NCI-H128 (cell line): ENCODE results near the gene PARP4.
"Not testable (repeated sequence)": the region's sequence is repeated elsewhere in the genome, so short reads cannot be mapped to it uniquely, and the experiment has no call there.

Source experiments
- DNase-seq: peaks from one replicate; lab custom pipeline; 2025; ENCODE audit not compliant: unreplicated experiment; lab: John Stamatoyannopoulos, UW

Gene PARP4

GRCh38 chr13:24454056-24454455 lies 58.5 kb downstream of the PARP4 start:
- DNase-seq: no peak

DNA sequence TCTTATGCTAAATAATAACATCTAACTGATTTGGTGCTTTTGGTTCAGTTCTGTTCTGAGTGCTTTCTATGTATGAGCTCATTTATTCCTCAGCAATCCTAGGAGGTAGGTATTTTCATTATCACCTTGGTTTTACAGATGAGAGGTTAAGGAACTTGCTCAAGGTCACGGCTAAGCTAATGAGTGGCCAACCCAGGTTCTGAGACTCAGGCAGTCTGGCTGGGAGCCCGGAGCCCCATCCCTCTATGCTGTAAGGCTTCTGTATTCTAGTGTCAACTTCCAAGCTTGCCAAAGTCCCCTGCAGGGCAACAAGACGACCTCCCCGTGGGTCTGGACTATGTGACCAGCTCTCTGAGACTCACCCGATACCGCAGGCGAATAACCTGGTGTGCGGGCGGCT lies 60.5 kb downstream of the PARP4 start:
- DNase-seq: no peak

- no peak for DNase-seq
Measured at GRCh38 chr13:24450530-24450929, 62.0 kb downstream of the PARP4 start.

DNA sequence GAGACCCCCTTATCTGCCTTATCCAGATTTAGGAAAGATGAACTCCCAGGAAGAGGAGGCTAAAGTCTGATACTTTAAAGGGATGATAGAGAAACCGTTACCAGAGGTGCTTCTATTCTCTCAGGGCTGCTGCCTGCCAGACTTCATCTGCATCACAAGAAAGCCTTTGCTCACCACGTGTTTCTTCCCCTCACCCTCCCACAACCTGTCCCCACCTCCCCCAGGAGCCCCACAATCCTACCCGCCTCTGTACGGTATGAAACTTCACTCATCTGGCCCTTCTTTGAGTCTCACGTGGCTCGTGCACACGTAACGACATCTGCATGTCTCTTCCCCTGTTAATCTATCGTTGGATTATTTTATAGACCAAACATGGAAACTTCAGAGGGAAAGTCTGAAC lies 67.7 kb downstream of the PARP4 start:
- not testable (repeated sequence) for DNase-seq

DNA sequence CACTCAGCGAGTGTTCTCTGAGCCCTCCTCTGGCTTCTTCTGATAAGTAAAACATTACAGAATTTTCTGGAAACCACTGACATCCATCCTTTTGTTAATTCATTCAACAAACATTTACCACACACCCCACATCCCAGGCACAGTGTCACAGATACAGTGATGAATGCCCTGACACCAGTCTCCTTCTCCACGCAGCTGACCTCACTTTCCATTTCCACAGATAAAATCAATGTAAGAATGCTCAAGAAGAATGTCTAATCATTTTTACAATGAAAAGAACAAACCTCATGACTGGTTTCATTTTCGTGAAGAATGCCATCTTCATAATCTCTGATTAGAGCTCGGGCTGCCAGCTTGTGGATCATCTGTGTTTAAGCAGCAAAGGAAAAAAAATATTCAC lies 69.2 kb downstream of the PARP4 start:
- DNase-seq: no peak

DNA sequence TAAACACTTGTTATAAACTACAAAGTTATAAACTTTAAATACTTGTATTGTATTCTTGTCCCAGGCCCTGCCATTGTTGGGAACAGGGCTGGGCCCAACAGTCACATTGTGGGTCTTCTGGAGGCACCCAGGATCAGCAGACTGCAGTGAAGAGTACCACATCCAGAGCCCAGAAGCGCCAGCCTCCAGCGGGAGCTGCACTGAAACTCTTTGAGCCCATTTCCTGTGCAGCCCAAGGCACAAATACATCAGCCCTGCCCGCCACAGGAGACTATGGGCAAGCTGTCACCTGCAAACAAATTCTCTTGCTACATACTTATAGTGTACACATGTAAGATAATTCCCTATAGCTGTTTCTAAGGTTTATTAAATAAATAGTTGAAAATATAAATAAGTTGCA lies 86.5 kb downstream of the PARP4 start:
- not testable (repeated sequence) for DNase-seq

DNA sequence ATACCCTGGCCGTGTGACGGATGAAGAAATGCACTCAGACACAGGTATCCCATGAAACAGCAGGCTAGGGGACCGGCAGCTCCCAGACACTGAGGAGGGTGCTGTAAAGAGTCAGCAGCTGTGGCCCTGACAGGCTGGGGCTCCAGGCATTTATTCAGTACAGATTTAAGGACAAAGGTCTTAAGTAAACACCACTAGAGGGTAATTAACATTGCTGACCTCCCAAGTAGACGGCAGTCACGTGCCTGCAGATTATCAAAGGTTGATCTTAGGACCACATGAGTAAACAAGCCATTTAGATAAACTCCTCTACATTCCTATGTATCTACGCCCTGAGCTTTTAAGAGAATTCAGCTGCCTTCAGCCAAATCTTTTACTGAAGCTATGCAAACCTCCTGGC lies 92.9 kb downstream of the PARP4 start:
- DNase-seq: not testable (repeated sequence)

GRCh38 chr13:24407844-24408243 lies 104.7 kb downstream of the PARP4 start:
- DNase-seq: no peak

GRCh38 chr13:24406524-24406923 lies 106.1 kb downstream of the PARP4 start:
- DNase-seq: no peak

DNA sequence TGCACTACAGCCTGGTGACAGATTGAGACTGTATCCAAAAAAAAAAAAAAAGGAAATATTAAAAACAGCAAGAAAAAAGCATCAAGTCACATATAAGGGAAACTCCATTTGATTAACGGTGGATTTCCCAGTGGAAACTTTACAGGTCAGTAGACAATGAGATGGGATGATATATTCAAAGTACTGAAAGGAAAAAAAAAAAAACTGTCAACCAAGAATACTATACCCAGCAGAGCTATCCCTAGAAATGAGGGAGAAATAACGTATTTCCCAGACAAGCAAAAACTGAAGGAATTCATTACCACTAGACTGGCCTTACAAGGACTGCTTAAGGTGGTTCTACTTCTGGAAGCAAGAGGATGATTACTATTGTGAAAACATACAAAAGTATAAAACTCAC lies 115.8 kb downstream of the PARP4 start:
- DNase-seq: no peak

GRCh38 chr13:24392972-24393371 lies 119.6 kb downstream of the PARP4 start:
- no peak for DNase-seq

DNA sequence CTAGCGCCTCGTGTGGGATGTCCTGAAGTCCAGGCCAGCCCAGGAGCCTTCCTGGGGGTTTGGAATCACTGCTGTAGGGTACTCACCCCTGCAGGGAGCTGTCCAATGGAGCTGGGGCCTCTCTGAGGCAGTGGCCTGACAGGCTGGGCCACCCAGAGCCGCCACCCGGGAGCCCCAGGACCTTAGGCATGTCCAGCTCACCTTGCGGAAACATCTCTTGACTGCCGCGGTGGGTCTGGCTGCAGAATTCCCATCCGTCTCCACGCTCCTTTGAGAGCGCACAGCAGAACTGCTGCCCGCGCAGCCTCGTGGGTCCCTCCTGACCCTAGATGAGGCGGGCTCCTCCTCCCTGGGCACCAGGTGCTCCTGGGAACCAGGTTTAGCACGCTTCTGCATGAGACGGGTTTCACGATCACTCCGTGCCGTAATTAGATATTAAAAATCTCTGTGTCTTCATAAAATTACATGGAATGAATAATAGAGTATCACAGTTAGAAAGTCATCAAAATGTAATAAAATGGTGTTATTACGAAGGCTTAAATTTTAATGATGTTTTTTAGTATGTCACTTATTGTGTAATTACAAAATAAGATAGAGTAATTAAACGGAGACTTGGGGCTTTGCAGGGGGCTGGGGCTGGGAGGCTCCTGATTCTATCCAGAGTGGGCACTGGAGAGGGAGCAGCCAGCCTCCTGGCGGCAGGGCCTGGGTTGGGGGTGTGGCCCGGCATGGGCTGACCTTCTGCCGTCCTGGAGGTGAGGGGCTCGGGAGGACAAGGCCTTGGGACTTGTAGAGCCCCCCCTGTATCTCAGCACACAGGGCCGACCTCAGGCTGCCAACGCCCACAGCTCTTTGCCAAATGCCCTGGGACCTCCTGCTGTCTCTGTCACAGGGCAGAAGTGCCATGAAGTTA lies 120.6 kb downstream of the PARP4 start:
- not testable (repeated sequence) for DNase-seq

DNA sequence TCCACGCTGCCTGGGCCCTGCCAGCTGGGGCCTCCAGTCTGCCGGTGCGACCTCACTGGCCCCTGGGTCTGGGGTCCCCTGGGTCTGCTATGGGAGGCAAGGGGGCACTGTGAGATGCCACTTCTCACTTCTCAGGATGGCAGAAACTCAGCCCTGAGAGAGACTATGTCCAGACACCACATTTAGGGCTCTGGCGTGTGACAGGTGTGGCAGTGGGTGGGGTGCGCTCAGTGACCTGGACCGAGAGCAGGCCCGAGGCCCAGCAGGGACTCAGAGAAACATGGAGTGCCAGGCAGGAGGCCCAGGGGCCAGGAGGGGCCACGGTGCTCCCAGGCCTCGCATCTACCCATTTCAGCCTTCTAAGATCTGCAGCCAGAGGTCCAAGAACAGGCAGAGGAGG lies 121.8 kb downstream of the PARP4 start:
- DNase-seq: not testable (repeated sequence)

DNA sequence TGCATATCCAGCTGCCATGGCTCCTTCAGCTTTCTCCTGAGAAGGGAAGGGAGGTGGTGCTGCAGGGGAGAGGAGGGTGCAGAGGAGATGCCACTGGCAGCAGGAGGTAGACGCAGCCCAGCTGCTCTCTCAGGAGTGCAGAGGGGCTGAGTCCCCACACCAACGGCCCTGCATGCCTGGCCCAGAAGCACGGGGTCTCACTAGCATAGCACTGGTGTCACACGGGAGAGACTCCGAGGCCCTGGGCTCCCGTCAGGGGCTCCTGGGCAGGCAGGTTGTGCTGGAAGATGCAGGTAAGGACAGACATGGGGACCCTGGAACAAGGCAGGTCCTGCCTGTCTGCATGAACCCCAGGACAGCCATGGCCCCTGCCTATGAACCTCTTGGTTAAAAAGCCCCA lies 123.1 kb downstream of the PARP4 start:
- no peak for DNase-seq

DNA sequence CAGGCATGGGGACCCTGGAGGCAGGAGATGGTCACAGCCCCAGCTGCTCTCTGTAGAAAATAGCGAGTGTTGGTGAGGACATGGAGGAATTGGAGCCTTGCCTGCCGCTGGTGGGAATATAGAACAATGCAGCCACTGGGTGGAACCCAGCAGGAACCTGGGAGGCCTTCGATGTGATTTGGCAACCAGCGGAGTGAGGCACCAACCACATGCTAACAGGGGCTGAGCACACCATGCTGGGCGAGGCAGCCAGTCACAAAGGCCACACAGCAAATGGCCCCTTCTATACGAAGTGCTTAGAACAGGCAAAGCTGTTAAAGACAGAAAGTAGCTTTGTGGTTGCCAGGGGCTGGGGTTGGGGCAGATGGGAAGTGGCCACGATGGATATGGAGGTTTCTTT lies 123.8 kb downstream of the PARP4 start:
- not testable (repeated sequence) for DNase-seq

DNA sequence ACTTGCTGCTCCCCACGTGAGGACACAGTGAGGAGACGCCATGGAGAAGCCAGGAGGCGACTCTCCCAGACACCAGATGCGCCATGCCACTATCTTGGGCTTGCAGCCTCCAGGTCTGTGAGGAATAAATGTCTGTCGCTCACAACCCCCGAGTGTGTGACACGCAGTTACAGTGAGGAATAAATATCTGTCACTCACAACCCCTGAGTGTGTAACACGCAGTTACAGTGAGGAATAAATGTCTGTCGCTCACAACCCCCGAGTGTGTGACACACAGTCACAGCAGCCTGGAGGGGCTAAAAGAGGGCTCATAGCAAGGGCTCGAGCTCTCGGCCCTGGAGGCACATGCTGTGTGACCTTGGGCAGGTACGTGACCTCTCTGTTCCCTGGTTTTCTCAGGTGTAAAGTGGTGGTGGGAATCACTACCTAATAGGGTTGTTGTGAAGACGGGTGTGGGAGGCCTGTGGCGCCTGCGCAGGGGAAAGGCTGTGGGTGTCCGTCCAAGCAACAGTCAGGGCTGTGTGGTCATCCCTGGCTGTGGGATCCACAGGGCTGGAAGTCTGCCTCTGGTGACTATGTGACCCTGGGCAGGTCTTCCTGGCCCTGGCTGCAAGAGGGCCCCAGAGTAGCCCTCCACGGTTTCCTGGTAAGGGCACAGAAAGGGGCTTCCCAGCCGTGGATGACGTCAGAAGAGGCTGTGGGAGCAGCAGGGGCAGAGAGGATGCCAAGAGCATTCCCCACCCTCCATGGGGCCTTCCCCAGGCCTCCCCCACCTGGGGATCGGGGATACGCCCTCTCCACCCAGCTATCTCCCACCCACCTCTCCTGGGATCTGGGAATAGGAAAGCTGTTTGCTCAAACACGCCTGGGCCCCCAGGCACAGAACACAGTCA lies 125.5 kb downstream of the PARP4 start:
- no peak for DNase-seq

DNA sequence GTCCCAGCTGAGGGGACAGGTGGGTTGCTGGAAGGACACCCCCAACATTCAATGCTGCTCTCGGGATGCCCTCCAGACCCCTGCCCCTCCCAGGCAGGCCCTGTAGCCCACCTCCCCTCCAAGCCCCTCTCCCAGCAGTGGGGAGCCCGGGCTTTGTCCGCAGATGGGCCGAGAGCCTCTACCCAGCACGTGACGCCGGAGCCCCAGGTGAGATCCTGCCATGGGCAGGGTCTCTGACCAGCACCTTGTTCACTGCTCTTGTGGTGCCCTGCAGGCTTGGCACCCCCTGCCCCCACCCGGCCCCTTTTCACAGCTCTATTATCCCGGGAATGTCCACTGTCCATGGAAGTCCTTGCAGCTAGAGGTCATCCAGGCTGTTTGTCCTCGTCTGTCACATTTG lies 126.7 kb downstream of the PARP4 start:
- no peak for DNase-seq

DNA sequence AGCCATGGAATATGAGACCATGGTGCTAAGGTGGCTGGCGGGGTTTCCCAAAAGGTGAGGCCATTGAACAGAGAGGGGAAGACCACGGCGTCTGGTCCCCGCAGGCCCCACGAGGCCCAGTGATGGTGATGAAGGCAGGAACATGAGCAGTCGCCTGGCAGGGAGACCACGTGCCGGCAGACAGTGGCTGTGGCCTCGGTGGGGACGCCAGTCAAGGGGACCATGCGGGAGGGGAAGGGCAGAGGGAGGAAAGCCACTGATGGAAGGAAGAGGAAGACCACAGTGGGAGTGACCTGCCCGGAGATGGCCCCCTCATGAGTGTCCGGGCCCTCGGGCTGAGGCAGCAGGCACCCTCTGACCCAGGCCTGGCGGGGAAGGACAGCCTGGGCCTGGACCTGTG lies 127.6 kb downstream of the PARP4 start:
- not testable (repeated sequence) for DNase-seq

DNA sequence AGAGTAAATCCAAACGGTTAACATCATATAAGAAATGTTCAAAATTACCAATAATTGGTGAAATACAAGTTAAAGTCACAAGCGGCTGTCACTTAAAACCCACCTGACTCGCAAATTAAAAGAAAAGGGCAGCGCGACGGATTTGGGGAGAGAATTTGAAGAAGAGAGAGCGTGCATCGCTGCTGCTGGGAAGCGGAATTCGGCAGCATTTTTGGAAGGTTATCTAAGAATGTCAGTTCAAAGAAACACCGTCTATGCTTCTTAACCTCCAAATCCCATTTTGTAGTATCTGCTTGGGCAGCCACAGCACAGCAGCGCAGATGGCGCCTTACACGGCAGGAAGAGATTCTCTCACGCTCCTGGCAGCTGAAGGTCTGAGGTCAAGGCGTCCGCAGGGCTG lies 128.5 kb downstream of the PARP4 start:
- DNase-seq: not testable (repeated sequence)

- DNase-seq: no peak
Measured at GRCh38 chr13:24381541-24382265, 130.9 kb downstream of the PARP4 start.

GRCh38 chr13:24380881-24381280 lies 131.7 kb downstream of the PARP4 start:
- DNase-seq: not testable (repeated sequence)
